Astrocyte (in vitro differentiated cells and primary cell): ENCODE measurements around the gene PRKCH. TPM values are rescaled to one million over a fixed set of nuclear protein-coding genes. Genes with fewer than 3 reads are reported as not detected.

Experiments
- DNase-seq: peaks from one replicate; pipeline ENCODE4 v3.0.0-alpha.2; 2010; ENCODE audit warnings: low read depth
- FAIRE-seq: peaks from 2 replicates; lab custom pipeline; 2011; peaks lifted over from hg19 to GRCh38; lab: Jason Lieb, UNC
- H2AFZ ChIP-seq: 2 replicates; pipeline ENCODE4 v1.6.0; 2012; ENCODE audit warnings: low read depth, low read length, inconsistent platforms
- H3K27ac ChIP-seq: 2 replicates; pipeline ENCODE4 v1.5.1; 2011; ENCODE audit warnings: low read depth, low read length, inconsistent platforms
- H3K27me3 ChIP-seq: 2 replicates; pipeline ENCODE4 v1.6.0; 2011; ENCODE audit warnings: low read length, inconsistent platforms; ENCODE audit not compliant: insufficient read depth
- H3K36me3 ChIP-seq: 2 replicates; pipeline ENCODE4 v1.5.1; 2011; ENCODE audit warnings: low read length, inconsistent platforms; ENCODE audit not compliant: insufficient read depth
- H3K4me1 ChIP-seq: 2 replicates; pipeline ENCODE4 v1.5.1; 2011; ENCODE audit warnings: low read length, inconsistent platforms; ENCODE audit not compliant: insufficient read depth
- H3K4me2 ChIP-seq: 2 replicates; pipeline ENCODE4 v1.6.0; 2012; ENCODE audit warnings: low read length, inconsistent platforms
- H3K4me3 ChIP-seq: 2 replicates; pipeline ENCODE4 v1.5.1; 2011; ENCODE audit warnings: low read depth, mild to moderate bottlenecking, low read length, inconsistent platforms; ENCODE audit not compliant: insufficient read depth
- H3K79me2 ChIP-seq: 2 replicates; pipeline ENCODE4 v1.6.0; 2012; ENCODE audit warnings: mild to moderate bottlenecking, low read length, inconsistent platforms; ENCODE audit not compliant: insufficient read depth
- H3K9ac ChIP-seq: 2 replicates; pipeline ENCODE4 v1.6.0; 2012; ENCODE audit warnings: mild to moderate bottlenecking, low read length, inconsistent platforms
- H3K9me3 ChIP-seq: 2 replicates; pipeline ENCODE4 v1.5.1; 2012; ENCODE audit warnings: low read depth, mild to moderate bottlenecking, low read length, inconsistent platforms; ENCODE audit not compliant: insufficient read depth
- H4K20me1 ChIP-seq: 2 replicates; pipeline ENCODE4 v1.6.0; 2012; ENCODE audit warnings: low read length, inconsistent platforms; ENCODE audit not compliant: insufficient read depth
- H3K27ac Mint-ChIP-seq: one replicate; pipeline ENCODE4 v1.8.0; 2021; ENCODE audit warnings: mild to moderate bottlenecking, mixed read lengths; ENCODE audit not compliant: unreplicated experiment
- H3K27me3 Mint-ChIP-seq: one replicate; pipeline ENCODE4 v1.8.0; 2021; ENCODE audit warnings: low read depth, mixed read lengths; ENCODE audit not compliant: unreplicated experiment
- H3K36me3 Mint-ChIP-seq: one replicate; pipeline ENCODE4 v1.8.0; 2021; ENCODE audit warnings: low read depth, mixed read lengths; ENCODE audit not compliant: unreplicated experiment
- H3K4me1 Mint-ChIP-seq: one replicate; pipeline ENCODE4 v1.8.0; 2021; ENCODE audit warnings: low read depth, mixed read lengths; ENCODE audit not compliant: unreplicated experiment
- H3K4me3 Mint-ChIP-seq: one replicate; pipeline ENCODE4 v1.8.0; 2021; ENCODE audit warnings: mild to moderate bottlenecking, moderate library complexity, mixed read lengths; ENCODE audit not compliant: unreplicated experiment
- H3K9me3 Mint-ChIP-seq: one replicate; pipeline ENCODE4 v1.8.0; 2021; ENCODE audit warnings: mild to moderate bottlenecking, mixed read lengths; ENCODE audit not compliant: unreplicated experiment
- CTCF ChIP-seq: IDR thresholded peaks from 2 replicates; pipeline ENCODE4 v1.5.1; 2011; ENCODE audit warnings: low read depth, mild to moderate bottlenecking, inconsistent platforms, low read length, moderate library complexity; ENCODE audit not compliant: insufficient read depth
- EZH2 ChIP-seq: IDR thresholded peaks from 2 replicates; pipeline ENCODE4 v1.6.1; 2012; ENCODE audit warnings: mild to moderate bottlenecking, low read length, inconsistent platforms; ENCODE audit not compliant: insufficient read depth
- total RNA-seq: library from RNA; stranded (reverse); gene quantifications from 2 replicates; pipeline ENCODE4 v1.2.1, GENCODE V29; 2021

Gene PRKCH
- total RNA-seq, 1 donor from 2014 or later = 6.0 TPM

- TF ChIP-seq CTCF = no peak
- TF ChIP-seq EZH2 = no peak
- DNase-seq (peak; percentile 30), FAIRE-seq (no peak)
- H3K36me3 Mint-ChIP-seq = no peaks in the 10 kb centered on the region
- peak overlapping the region; percentile 3 for H2AFZ ChIP-seq
- peak overlapping the region; percentile 57 for H3K4me2 ChIP-seq
- H3K36me3 ChIP-seq = no peaks in the 10 kb centered on the region
- no peak overlapping the region for H3K4me3 ChIP-seq
- H3K9me3 ChIP-seq = no peaks in the 10 kb centered on the region
- no peak overlapping the region for H3K9ac ChIP-seq
- no peaks in the 10 kb centered on the region for H3K79me2 ChIP-seq
- no peak overlapping the region for H3K4me3 Mint-ChIP-seq
- peaks cover under 1% of the 10 kb centered on the region for H3K27me3 Mint-ChIP-seq
- H3K4me1 Mint-ChIP-seq = peaks cover 13% of the 10 kb centered on the region
- H4K20me1 ChIP-seq = no peaks in the 10 kb centered on the region
- no peaks in the 10 kb centered on the region for H3K27me3 ChIP-seq
- peaks cover 6% of the 10 kb centered on the region for H3K4me1 ChIP-seq
- H3K9me3 Mint-ChIP-seq = peaks cover 1% of the 10 kb centered on the region
- peak overlapping the region; percentile 44 for H3K27ac Mint-ChIP-seq
- H3K27ac ChIP-seq = no peak overlapping the region
Measured at GRCh38 chr14:61438860-61439765, 117.7 kb downstream of the PRKCH start.

- Histone ChIP-seq H3K9me3 (no peaks in the 10 kb centered on the region), H3K79me2 (no peaks in the 10 kb centered on the region), H3K4me1 (peaks cover 6% of the 10 kb centered on the region), H3K27me3 (no peaks in the 10 kb centered on the region), H3K4me3 (no peak overlapping the region), H4K20me1 (no peaks in the 10 kb centered on the region), H3K36me3 (no peaks in the 10 kb centered on the region), H2AFZ (peak overlapping the region; percentile 3), H3K9ac (no peak overlapping the region), H3K27ac (no peak overlapping the region), H3K4me2 (peak overlapping the region; percentile 57)
- DNase-seq = no peak
- Mint-ChIP-seq H3K36me3 (no peaks in the 10 kb centered on the region), H3K4me1 (peaks cover 11% of the 10 kb centered on the region), H3K27ac (no peak overlapping the region), H3K4me3 (no peak overlapping the region), H3K9me3 (peaks cover 1% of the 10 kb centered on the region), H3K27me3 (peaks cover 2% of the 10 kb centered on the region)
- TF ChIP-seq EZH2 (no peak), CTCF (no peak)
- FAIRE-seq = no peak
Measured at GRCh38 chr14:61439779-61440418, 118.5 kb downstream of the PRKCH start.
